Right lobe of liver (tissue), 4 donors: ENCODE data around the gene SETBP1.

ENCODE experiments used
- CTCF ChIP-seq, 4 donors: fragments of 200-600 bp in 3 of 4; fragments of 450-650 bp in 1 of 4; IDR thresholded peaks; one replicate each; pipeline versions ENCODE4 v1.5.1 to v1.8.0; 2016 to 2022; ENCODE audit warnings: antibody characterized with exemption in 4 of 4, mild to moderate bottlenecking in 2 of 4
- POLR2A ChIP-seq: fragments of 450-650 bp; IDR thresholded peaks from one replicate; pipeline ENCODE4 v1.6.1; 2017; ENCODE audit warnings: antibody characterized with exemption, mild to moderate bottlenecking
- donor health status: DM: no; HTN: no; CAD: no.
- donor health status: DM: no; HTN: no; CAD: no.
- donor health status: DM: no; HTN: yes; CAD: no.

DNA sequence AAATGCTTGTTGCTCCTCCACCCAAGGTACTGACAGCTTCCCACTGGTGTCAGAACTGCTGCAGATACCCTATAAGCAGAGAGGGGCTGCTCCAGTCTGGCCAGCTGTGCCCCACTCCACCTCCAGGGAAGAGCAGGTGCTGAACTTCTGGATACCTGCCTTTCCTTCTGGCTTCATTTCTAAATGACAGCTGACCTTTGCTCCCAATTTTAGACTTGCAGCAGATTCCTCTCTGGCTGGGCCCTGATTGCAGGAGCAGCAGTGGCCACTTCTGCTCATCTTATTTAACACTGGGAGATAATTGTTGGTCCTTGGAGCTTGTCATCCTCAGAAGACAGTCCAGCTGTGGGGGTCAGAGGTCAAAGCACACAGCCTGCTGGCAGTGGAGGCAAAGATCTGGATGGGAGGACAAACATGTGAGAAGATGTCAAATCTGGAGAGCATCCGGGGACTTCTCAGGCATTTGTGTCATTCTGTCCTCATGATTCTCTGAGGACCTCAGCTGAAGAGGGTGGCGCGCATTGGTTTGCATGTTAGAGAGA lies 38.9 kb downstream of the SETBP1 start:
- no peak for TF ChIP-seq CTCF (IDR thresholded peaks at IDR 0.05)
- no peak for TF ChIP-seq POLR2A
